PFSK-1 (cell line): ENCODE data around the gene SPNS2.

Experiments used
- FOXP2 ChIP-seq: optimal IDR thresholded peaks from 2 replicates; pipeline ENCODE3; 2011; ENCODE audit warnings: borderline replicate concordance, control low read depth, inconsistent platforms; ENCODE audit not compliant: insufficient read depth; ENCODE audit errors: extremely low read length, extremely low read depth
- POLR2AphosphoS5 ChIP-seq: IDR thresholded peaks from 2 replicates; pipeline ENCODE4 v1.6.1; 2012; ENCODE audit warnings: low read depth, mild to moderate bottlenecking, control low read depth, low read length, moderate library complexity
- REST ChIP-seq, 2 experiments: IDR thresholded peaks; 2 replicates each; pipeline versions ENCODE4 v1.6.1 to v1.8.0; 2011 to 2012; ENCODE audit warnings: low read depth in 2 of 2, low read length in 2 of 2, control low read depth in 1 of 2, inconsistent platforms in 1 of 2, mild to moderate bottlenecking in 1 of 2, moderate library complexity in 1 of 2; ENCODE audit not compliant: insufficient read depth in 1 of 2
- SIN3A ChIP-seq: IDR thresholded peaks from 2 replicates; pipeline ENCODE4 v1.6.1; 2012; ENCODE audit warnings: mild to moderate bottlenecking, low read length, moderate library complexity, borderline replicate concordance; ENCODE audit not compliant: insufficient read depth
- TAF1 ChIP-seq: IDR thresholded peaks from 2 replicates; pipeline ENCODE4 v1.6.1; 2012; ENCODE audit warnings: low read length, control low read depth, borderline replicate concordance; ENCODE audit not compliant: insufficient read depth

The SPNS2 gene

DNA sequence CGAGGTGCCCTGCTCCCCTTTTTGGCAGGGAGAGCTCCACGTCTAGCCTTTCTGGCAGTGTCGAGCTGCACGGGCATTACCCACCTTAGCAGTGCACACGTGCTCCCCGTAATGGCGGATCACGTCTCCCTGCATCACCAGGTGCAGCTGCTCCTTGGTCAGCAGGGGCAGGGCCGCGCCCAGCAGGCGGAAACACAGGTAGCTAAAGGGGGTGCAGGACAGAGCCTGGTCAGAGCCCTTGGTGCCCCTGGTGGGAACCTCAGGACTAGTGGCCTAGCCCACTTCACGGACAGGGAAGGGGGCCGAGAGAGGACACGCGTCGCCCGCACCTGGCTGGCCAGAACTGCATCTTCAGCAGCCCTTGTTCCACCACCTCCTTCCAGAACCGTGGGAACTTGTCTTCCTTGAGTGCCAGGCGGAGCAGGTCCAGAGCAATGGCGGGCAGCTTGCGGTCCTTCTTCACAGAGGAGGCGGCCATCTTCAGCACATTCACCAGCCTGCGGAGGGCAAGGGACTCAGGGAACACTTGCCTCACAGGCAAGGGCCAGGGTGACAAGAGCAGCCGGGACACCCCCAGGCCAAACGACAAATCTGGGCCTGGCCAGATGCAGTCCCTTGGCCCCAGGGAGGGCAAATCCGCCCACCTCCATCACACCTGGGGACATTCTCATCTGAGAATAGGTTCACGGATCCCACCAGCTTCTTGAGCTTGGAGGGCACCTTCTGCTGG is 53.3 kb downstream of the SPNS2 start:
- no peak for TF ChIP-seq SIN3A
- TF ChIP-seq TAF1: no peak
- TF ChIP-seq FOXP2: no peak
- TF ChIP-seq POLR2AphosphoS5: no peak
- TF ChIP-seq REST (IDR thresholded peaks at IDR 0.05; ENCODE audit: insufficient read depth in 1 of 2, low read depth in 2 of 2, low read length in 2 of 2): no peak

GRCh38 chr17:4553669-4554068 is 55.0 kb downstream of the SPNS2 start:
- TF ChIP-seq POLR2AphosphoS5 (no peak), REST (IDR thresholded peaks at IDR 0.05; ENCODE audit: insufficient read depth in 1 of 2, low read depth in 2 of 2, low read length in 2 of 2) (no peak), TAF1 (no peak), SIN3A (no peak), FOXP2 (no peak)

DNA sequence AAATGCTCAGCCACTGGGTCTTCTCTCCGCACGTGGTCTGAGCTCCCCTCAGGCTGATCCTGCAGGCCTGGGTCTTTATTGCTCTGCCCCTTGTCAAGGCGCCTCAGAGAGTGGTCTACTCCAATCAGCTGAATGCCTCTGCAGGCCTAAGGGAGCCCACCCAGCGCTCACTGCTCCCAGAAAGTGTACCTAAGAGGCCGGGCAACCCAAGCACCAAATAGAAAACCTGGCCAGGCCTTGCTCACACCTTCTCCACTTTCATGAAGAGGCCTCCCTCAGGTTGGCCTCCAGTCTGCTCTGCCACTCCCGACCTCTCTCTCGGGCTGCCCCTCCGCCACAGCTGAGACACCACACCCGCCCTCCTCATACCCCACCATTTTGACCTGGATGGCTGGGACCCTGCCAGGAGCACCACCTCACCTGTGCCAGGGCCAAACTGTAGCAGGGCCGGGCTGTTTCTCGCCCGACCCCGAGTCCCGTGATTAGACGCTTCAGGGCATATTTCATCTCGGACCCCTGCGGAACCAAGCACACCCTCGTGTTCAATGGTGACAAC is 55.8 kb downstream of the SPNS2 start:
- TF ChIP-seq FOXP2 (no peak), REST (IDR thresholded peaks at IDR 0.05; ENCODE audit: insufficient read depth in 1 of 2, low read depth in 2 of 2, low read length in 2 of 2) (no peak), TAF1 (no peak), SIN3A (no peak; the same call in 1 of the 2 replicates), POLR2AphosphoS5 (no peak)

DNA sequence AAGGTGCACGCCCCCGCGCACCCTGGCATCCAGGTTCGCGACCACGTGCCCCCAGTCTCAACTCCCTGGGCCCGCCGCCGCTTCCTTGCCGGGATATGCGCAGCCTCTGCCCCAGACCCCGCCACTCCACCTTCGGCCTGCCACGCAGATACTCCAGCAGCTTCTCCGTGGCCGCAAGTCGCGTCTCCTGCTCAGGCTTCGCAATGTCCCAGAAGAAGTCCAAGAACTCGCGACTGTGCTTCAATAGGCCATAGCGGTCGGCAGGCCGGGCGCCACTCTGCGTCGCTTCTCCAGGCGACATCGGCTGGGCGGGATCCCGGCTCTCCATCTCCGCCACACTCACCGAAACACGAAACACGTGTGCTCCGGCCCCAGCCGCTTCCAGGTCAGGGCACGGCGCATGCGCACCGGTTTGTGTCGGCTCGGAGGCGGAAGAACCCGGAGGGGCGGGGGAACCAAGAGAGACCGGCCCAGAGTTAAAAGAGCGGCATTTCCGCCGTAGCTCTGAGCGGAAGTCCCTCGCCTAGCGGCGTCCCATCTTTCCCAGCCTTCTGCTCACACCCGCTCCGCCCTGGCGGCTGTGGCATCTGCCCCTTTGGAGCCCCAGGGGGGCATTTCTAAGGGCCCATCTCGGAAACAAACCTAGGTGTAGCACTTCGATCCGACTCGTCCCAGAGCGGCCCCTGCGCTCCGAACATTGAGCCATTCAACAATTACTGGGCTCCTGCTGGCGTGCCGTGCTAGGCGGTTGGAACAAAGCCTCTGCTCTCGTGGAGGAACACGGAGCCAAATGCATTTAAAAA is 56.5 kb downstream of the SPNS2 start, which contains the start of gene MYBBP1A:
MYBBP1A (minus strand) TSS at position 388 of the 803 bp plus-strand sequence; CDS start at position 328, 60 bp downstream.
- no peak for TF ChIP-seq REST (IDR thresholded peaks at IDR 0.05; ENCODE audit: insufficient read depth in 1 of 2, low read depth in 2 of 2, low read length in 2 of 2)
- peak; percentile 92 for TF ChIP-seq POLR2AphosphoS5
- no peak; the same call in 1 of the 2 replicates for TF ChIP-seq SIN3A
- TF ChIP-seq FOXP2: peak; percentile 11
- TF ChIP-seq TAF1: peak; percentile 59; the same call in 1 of the 2 replicates
